ENCODE results near the gene ATOSA. TPM values are rescaled to one million over a fixed set of nuclear protein-coding genes. Genes with fewer than 3 reads are reported as not detected.

Gene ATOSA
- total and polyA plus RNA-seq, 12 donors = 8.7 to 98.1 (median 30.3) TPM

DNA sequence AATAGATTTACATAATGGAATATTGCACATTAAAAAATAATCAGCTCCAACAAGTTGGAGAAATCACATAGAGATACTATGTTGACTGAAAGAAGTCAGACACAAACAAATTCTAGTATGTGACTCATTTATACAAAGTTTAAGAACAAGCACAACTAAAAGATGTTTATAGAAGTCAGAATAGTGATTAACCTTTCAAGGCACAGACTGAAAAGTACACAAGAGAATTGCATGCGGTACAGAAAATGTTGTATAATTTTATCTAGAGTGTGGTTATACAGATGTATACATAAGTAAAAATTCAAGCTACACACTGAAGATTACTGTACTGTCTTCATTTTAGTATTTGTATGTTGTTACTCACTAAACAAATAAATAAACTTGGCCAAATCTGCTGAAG is 19.3 kb upstream of the ATOSA start:
- H3K4me1 ChIP-seq = no peaks in the 10 kb centered on the region
- DNase-seq (no peak), ATAC-seq (no peak)
- H3K27me3 ChIP-seq = peaks cover 0 to 8% (median 0%) of the 10 kb centered on the region in 7 donors
- no peak overlapping the region for H3K27ac ChIP-seq
- intact Hi-C loops (cut with DNase I) = no loop called here
- WGBS, 2 donors = 0 to 44% methylated on average over 1 of the region's 1 CpG
- H3K36me3 ChIP-seq = no peaks in the 10 kb centered on the region
- H3K9me3 ChIP-seq = no peaks in the 10 kb centered on the region
- no peak overlapping the region for H3K4me3 ChIP-seq
- TF ChIP-seq CTCF (IDR thresholded peaks at IDR 0.05) = no peak

DNA sequence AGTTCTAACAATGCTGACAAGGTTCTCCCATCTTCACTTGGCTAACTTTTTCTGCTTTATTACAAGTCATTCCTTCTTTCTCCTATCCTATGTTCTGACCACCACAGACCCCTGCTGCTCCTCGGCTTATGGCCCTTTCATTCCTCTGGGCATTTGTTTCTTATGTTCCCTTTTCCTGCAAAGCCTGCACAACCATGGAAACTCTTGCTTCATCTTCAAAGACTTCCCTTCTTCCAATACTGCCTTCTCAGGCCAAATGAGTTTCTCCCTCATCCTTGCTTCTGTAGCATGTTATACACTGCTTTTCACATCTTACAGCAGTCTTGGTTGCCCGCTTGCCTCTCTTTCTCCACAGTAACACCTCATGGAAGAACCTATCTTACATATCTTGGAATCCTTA is 17.9 kb upstream of the ATOSA start:
- no peak overlapping the region for H3K4me3 ChIP-seq
- no peak overlapping the region for H3K27ac ChIP-seq
- no peak for ATAC-seq
- WGBS, 2 donors = 81 to 87% methylated on average over 2 of the region's 2 CpGs
- intact Hi-C loops (cut with DNase I) = no loop called here
- H3K27me3 ChIP-seq = peaks cover 0 to 7% (median 2%) of the 10 kb centered on the region in 7 donors
- DNase-seq = no peak
- H3K36me3 ChIP-seq = no peaks in the 10 kb centered on the region
- H3K9me3 ChIP-seq = no peaks in the 10 kb centered on the region
- TF ChIP-seq CTCF (IDR thresholded peaks at IDR 0.05) = no peak
- H3K4me1 ChIP-seq = no peaks in the 10 kb centered on the region

DNA sequence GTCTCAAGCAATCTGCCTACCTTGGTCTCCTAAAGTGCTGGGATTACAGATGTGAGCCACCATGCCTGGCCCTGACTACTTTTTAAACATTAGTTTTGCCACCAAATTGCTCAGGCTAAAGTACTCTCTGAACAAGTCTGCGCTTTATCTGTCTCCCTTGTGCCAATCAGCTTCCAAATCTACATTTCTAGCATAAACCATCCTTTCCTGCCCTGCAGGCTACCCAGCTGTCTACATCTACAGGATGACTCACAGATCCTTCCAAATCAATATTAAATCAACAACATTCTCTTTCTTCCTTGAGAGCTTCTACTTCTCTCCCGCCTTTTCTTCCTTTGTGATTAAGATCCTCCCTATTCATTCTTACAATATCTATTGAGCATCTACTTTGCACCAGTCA is 16.0 kb upstream of the ATOSA start:
- TF ChIP-seq CTCF (IDR thresholded peaks at IDR 0.05) = no peak
- intact Hi-C loops (cut with DNase I) = no loop called here
- ATAC-seq (no peak), DNase-seq (no peak)
- H3K9me3 ChIP-seq = no peaks in the 10 kb centered on the region
- no peak overlapping the region for H3K4me3 ChIP-seq
- no peaks in the 10 kb centered on the region for H3K36me3 ChIP-seq
- peaks cover 0 to 4% (median 0%) of the 10 kb centered on the region in 7 donors for H3K27me3 ChIP-seq
- no peaks in the 10 kb centered on the region for H3K4me1 ChIP-seq
- 85 to 94% methylated on average over 2 of the region's 2 CpGs for WGBS, 2 donors
- H3K27ac ChIP-seq = no peak overlapping the region

DNA sequence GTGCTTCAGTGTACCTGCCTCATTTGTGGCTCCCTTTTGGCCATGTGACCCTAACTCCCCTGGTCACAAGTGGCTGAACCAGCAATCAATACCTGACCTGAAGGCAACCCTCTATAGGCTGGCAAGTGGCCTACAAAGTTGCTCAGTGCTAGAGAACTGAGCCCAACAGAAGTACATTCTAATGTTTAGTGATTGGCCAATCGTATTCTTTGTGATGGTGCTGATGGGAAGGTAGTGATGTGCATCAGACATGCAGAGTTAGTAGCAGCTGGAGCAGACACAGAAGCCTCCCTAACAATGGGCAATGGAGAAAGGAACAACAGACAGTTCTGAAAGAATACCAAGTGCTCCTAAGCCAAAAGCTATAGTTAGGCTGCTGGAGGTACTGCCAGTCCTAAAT is 10.4 kb upstream of the ATOSA start:
- ATAC-seq = no peak
- no peak overlapping the region for H3K27ac ChIP-seq
- no peak for TF ChIP-seq CTCF (IDR thresholded peaks at IDR 0.05)
- no peak for DNase-seq
- peaks cover 0 to 4% (median 0%) of the 10 kb centered on the region in 7 donors for H3K27me3 ChIP-seq
- H3K4me3 ChIP-seq = no peak overlapping the region
- H3K9me3 ChIP-seq = no peaks in the 10 kb centered on the region
- 71 to 83% methylated on average over 1 of the region's 1 CpG for WGBS, 2 donors
- intact Hi-C loops (cut with DNase I) = loop anchor here in 3 of 10 donors (5.0 to 10.0 kb wide), 2 partner anchors 38 to 45 kb away; no protein-coding TSS in a partner anchor
- H3K4me1 ChIP-seq = no peaks in the 10 kb centered on the region
- H3K36me3 ChIP-seq = no peaks in the 10 kb centered on the region
